Neutrophil (primary cell): Measurements from ENCODE around the gene THRA.
A peak's percentile ranks its signal among the peaks of the same experiment; 100 is the strongest.

Experiments
- H3K27ac ChIP-seq: fragments of 200-600 bp; sonication (generic); 2 replicates; pipeline ENCODE4 v1.5.1; 2016; ENCODE audit warnings: mild to moderate bottlenecking, moderate library complexity
- H3K27me3 ChIP-seq: fragments of 200-600 bp; sonication (generic); 2 replicates; pipeline ENCODE4 v1.6.0; 2016; ENCODE audit warnings: mild to moderate bottlenecking
- H3K36me3 ChIP-seq: fragments of 200-600 bp; sonication (generic); 2 replicates; pipeline ENCODE4 v1.5.1; 2017
- H3K4me1 ChIP-seq, 2 experiments: fragments of 200-600 bp in 1 of 2; sonication (generic) in 1 of 2; 1 replicate in 1 of 2; 2 replicates in 1 of 2; pipeline versions ENCODE4 v1.5.1 to v1.6.1; 2013 to 2016; ENCODE audit warnings: low read depth in 1 of 2, low read length in 1 of 2, mild to moderate bottlenecking in 1 of 2, moderate library complexity in 1 of 2; ENCODE audit not compliant: control insufficient read depth in 1 of 2, insufficient read depth in 1 of 2
- H3K4me3 ChIP-seq, 2 experiments: fragments of 200-600 bp in 1 of 2; sonication (generic) in 1 of 2; 1 replicate in 1 of 2; 2 replicates in 1 of 2; pipeline ENCODE4 v1.5.1; 2013 to 2016; ENCODE audit warnings: low read depth in 1 of 2, low read length in 1 of 2, mild to moderate bottlenecking in 1 of 2, moderate library complexity in 1 of 2
- H3K9me3 ChIP-seq: fragments of 200-600 bp; sonication (generic); 2 replicates; pipeline ENCODE4 v1.5.1; 2016
- CTCF ChIP-seq: fragments of 200-600 bp; sonication (generic); IDR thresholded peaks from 2 replicates; pipeline ENCODE4 v1.5.1; 2016; ENCODE audit warnings: antibody characterized with exemption

The THRA gene

DNA sequence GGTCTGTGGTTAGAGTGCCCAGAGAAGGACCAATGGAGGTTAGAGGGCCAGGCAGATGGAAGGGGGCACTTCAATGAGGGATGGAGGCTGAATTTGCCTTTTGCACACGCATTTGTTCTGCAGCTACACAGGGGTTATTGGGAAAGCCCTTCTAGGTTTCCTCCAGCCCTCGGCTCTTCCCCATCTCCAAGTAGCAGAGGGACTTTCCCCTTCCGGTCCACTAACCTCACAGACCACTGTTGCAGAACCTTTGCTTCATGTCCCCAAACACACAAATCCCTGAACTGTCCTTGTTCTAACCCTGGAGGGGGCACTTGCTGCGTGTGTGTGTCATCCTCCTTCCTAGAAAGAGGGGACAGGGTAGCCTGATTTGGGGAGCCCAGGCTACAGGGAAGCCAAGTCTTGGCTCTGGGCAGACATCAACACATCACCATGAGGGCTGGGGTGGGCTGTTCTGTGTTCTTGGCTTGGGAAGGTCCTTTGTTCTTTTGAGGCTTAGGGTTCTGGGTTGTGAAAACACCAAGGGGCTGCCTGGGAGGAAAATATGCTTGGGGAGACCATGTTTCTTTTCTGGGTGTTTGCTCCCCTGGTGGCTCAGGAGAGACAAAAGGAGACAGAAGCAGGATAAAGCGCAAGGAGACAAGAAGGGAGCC, 44.9 kb downstream of the THRA start:
- TF ChIP-seq CTCF: no peak
- Histone ChIP-seq H3K36me3 (no peaks in the 10 kb centered on the region), H3K27ac (peak overlapping the region; percentile 79), H3K27me3 (no peaks in the 10 kb centered on the region), H3K4me1 (peaks cover 65 to 77% of the 10 kb centered on the region in 2 experiments), H3K4me3 (peak overlapping the region; percentile 4 to 51), H3K9me3 (no peaks in the 10 kb centered on the region)

GRCh38 chr17:40108970-40109824, 46.4 kb downstream of the THRA start:
- H3K4me1 ChIP-seq: peaks cover 79 to 84% of the 10 kb centered on the region in 2 experiments
- H3K4me3 ChIP-seq: peak overlapping the region in 1 of 2 experiments; percentile 51
- no peaks in the 10 kb centered on the region for H3K36me3 ChIP-seq
- H3K27me3 ChIP-seq: no peaks in the 10 kb centered on the region
- no peak for TF ChIP-seq CTCF
- H3K9me3 ChIP-seq: no peaks in the 10 kb centered on the region
- peak overlapping the region; percentile 79 for H3K27ac ChIP-seq

GRCh38 chr17:40110026-40110845, 47.5 kb downstream of the THRA start:
- no peak overlapping the region for H3K4me3 ChIP-seq
- peaks cover 68 to 74% of the 10 kb centered on the region in 2 experiments for H3K4me1 ChIP-seq
- no peak overlapping the region for H3K27ac ChIP-seq
- TF ChIP-seq CTCF: no peak
- no peaks in the 10 kb centered on the region for H3K36me3 ChIP-seq
- H3K27me3 ChIP-seq: no peaks in the 10 kb centered on the region
- H3K9me3 ChIP-seq: no peaks in the 10 kb centered on the region

- peak overlapping the region; percentile 64 for H3K27ac ChIP-seq
- no peaks in the 10 kb centered on the region for H3K36me3 ChIP-seq
- no peaks in the 10 kb centered on the region for H3K9me3 ChIP-seq
- peaks cover 56 to 61% of the 10 kb centered on the region in 2 experiments for H3K4me1 ChIP-seq
- TF ChIP-seq CTCF: peak; percentile 86
- no peaks in the 10 kb centered on the region for H3K27me3 ChIP-seq
- H3K4me3 ChIP-seq: peak overlapping the region in 1 of 2 experiments; percentile 19
Measured at GRCh38 chr17:40111221-40112128, 48.7 kb downstream of the THRA start.
